ENCODE results near the gene MYO7A.

Gene MYO7A

DNA sequence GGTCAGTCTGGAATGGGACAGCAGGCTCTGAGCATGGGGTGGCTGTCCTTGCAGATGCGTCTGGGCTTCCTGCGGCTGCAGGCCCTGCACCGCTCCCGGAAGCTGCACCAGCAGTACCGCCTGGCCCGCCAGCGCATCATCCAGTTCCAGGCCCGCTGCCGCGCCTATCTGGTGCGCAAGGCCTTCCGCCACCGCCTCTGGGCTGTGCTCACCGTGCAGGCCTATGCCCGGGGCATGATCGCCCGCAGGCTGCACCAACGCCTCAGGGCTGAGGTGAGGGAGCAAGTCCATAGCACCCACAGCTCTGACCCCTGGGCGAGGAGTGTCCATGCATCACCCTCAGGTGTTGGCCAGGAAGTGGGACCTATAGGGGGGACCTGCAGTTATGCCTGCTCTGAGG is 51.6 kb downstream of the MYO7A start:
- intact Hi-C loops (cut with DNase I; ENCODE audit: low total_unique reads), result no loop called here
- H3K27ac ChIP-seq, result no peak overlapping the region
- H3K36me3 ChIP-seq, result no peaks in the 10 kb centered on the region
- no peak for DNase-seq
- no peaks in the 10 kb centered on the region for H3K9me3 ChIP-seq
- no peaks in the 10 kb centered on the region for H3K27me3 ChIP-seq
- TF ChIP-seq, protein P1, sequence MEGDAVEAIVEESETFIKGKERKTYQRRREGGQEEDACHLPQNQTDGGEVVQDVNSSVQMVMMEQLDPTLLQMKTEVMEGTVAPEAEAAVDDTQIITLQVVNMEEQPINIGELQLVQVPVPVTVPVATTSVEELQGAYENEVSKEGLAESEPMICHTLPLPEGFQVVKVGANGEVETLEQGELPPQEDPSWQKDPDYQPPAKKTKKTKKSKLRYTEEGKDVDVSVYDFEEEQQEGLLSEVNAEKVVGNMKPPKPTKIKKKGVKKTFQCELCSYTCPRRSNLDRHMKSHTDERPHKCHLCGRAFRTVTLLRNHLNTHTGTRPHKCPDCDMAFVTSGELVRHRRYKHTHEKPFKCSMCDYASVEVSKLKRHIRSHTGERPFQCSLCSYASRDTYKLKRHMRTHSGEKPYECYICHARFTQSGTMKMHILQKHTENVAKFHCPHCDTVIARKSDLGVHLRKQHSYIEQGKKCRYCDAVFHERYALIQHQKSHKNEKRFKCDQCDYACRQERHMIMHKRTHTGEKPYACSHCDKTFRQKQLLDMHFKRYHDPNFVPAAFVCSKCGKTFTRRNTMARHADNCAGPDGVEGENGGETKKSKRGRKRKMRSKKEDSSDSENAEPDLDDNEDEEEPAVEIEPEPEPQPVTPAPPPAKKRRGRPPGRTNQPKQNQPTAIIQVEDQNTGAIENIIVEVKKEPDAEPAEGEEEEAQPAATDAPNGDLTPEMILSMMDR (IDR thresholded peaks at IDR 0.05), result no peak
- H3K4me1 ChIP-seq, result peaks cover 0 to 10% (median 2%) of the 10 kb centered on the region in 4 donors
- H3K4me3 ChIP-seq, result no peak overlapping the region

DNA sequence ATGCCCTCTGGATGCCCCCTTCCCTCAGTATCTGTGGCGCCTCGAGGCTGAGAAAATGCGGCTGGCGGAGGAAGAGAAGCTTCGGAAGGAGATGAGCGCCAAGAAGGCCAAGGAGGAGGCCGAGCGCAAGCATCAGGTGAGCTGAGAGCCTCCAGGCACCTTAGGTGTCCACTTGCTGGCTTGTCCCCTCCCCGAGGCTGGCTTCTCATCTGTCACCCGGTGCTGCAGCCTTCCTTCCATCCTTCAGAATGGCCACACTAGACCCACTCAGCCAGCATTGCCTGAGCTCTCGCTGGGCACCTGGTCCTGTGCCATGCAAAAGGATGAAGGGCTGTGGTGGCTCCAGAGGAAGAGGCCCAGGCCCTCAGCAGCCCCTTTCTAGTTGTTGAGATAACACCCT is 52.3 kb downstream of the MYO7A start:
- H3K4me1 ChIP-seq, result peaks cover 0 to 10% (median 2%) of the 10 kb centered on the region in 4 donors
- no peaks in the 10 kb centered on the region for H3K9me3 ChIP-seq
- no peak overlapping the region for H3K27ac ChIP-seq
- TF ChIP-seq, protein P1 (IDR thresholded peaks at IDR 0.05), result no peak
- DNase-seq, result no peak
- H3K4me3 ChIP-seq, result no peak overlapping the region
- no peaks in the 10 kb centered on the region for H3K27me3 ChIP-seq
- intact Hi-C loops (cut with DNase I; ENCODE audit: low total_unique reads), result no loop called here
- no peaks in the 10 kb centered on the region for H3K36me3 ChIP-seq

DNA sequence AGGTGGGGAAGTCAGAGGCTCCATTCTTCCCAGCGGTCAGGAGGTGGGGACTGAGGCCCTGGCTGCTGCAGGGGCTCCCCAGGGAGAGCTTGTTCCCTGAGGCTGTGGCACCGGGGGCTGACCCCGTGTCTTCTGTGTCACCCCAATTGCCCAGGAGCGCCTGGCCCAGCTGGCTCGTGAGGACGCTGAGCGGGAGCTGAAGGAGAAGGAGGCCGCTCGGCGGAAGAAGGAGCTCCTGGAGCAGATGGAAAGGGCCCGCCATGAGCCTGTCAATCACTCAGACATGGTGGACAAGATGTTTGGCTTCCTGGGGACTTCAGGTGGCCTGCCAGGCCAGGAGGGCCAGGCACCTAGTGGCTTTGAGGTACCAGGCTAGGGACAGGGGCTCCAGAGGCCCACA is 53.2 kb downstream of the MYO7A start:
- TF ChIP-seq, protein P1 (IDR thresholded peaks at IDR 0.05), result no peak
- Histone ChIP-seq H3K36me3 (no peaks in the 10 kb centered on the region), H3K4me1 (peaks cover 0 to 10% (median 2%) of the 10 kb centered on the region in 4 donors), H3K27ac (no peak overlapping the region), H3K27me3 (no peaks in the 10 kb centered on the region), H3K9me3 (no peaks in the 10 kb centered on the region), H3K4me3 (no peak overlapping the region)
- no peak for DNase-seq
- intact Hi-C loops (cut with DNase I; ENCODE audit: low total_unique reads), result no loop called here

DNA sequence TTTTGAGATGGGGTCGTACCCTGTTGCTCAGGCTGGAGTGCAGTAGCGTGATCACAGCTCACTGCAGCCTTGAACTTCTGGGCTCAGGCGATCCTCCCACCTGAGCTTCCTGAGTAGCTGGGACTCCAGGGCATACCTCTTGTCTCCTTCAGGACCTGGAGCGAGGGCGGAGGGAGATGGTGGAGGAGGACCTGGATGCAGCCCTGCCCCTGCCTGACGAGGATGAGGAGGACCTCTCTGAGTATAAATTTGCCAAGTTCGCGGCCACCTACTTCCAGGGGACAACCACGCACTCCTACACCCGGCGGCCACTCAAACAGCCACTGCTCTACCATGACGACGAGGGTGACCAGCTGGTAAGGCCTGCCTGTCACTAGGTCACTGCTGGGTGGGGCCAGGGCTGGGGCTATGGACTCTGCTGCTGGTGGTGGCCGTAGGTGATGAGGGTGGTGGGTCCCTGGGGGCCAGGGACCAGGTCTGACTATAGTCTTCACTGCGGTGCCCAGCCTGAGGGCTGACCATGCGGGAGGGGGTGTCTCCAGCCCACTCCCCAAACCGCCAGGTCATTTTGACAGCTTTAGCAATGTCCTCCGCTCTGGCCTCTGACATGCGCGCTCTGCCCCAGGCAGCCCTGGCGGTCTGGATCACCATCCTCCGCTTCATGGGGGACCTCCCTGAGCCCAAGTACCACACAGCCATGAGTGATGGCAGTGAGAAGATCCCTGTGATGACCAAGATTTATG is 53.9 kb downstream of the MYO7A start:
- Histone ChIP-seq H3K36me3 (no peaks in the 10 kb centered on the region), H3K9me3 (no peaks in the 10 kb centered on the region), H3K4me1 (peaks cover 0 to 10% (median 2%) of the 10 kb centered on the region in 4 donors), H3K4me3 (no peak overlapping the region), H3K27ac (no peak overlapping the region), H3K27me3 (no peaks in the 10 kb centered on the region)
- TF ChIP-seq, protein P1 (IDR thresholded peaks at IDR 0.05), result no peak
- DNase-seq, result no peak
- intact Hi-C loops (cut with DNase I; ENCODE audit: low total_unique reads), result no loop called here

DNA sequence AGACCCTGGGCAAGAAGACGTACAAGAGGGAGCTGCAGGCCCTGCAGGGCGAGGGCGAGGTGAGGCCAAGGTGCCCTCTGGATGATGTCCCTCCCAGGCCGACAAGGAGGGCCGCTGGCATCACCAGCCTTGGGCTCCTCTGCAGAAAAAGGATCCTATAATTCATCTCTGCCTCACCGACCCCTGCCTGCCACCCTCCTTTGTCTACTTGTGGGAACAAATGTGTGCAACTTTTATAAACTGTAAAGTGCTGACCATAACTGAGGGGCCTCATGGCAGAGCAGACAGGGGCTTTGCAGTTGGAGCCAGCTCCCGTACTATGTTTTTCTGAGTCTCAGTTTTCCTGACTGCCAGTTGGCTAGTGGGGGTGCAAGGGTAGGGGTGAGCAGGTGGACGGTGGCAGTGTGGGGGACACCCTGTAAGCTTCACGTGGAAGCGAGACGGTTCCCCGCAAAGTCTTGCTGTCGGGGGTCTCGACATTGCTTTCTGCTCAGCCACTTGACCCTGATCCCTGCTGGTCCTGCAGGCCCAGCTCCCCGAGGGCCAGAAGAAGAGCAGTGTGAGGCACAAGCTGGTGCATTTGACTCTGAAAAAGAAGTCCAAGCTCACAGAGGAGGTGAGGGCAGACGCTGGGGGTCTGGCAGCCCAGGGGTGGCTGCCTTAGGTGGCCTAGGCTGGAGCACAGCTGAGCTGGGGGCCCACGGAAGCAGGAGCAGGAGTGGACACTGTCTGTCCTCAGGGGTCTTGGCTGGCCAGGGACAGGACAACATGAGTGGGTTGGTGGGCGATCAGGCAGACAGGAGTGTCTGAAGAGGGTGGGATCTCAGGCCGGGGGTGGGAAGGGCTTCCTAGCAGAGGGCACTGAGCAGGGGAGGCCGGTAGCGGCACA is 54.7 kb downstream of the MYO7A start:
- H3K4me3 ChIP-seq, result no peak overlapping the region
- no peaks in the 10 kb centered on the region for H3K9me3 ChIP-seq
- H3K27me3 ChIP-seq, result no peaks in the 10 kb centered on the region
- TF ChIP-seq, protein P1 (IDR thresholded peaks at IDR 0.05), result no peak
- peaks cover 0 to 10% (median 2%) of the 10 kb centered on the region in 4 donors for H3K4me1 ChIP-seq
- DNase-seq, result no peak
- H3K36me3 ChIP-seq, result no peaks in the 10 kb centered on the region
- intact Hi-C loops (cut with DNase I; ENCODE audit: low total_unique reads), result no loop called here
- H3K27ac ChIP-seq, result no peak overlapping the region
